Measurements from ENCODE around the gene CTBS.

DNA sequence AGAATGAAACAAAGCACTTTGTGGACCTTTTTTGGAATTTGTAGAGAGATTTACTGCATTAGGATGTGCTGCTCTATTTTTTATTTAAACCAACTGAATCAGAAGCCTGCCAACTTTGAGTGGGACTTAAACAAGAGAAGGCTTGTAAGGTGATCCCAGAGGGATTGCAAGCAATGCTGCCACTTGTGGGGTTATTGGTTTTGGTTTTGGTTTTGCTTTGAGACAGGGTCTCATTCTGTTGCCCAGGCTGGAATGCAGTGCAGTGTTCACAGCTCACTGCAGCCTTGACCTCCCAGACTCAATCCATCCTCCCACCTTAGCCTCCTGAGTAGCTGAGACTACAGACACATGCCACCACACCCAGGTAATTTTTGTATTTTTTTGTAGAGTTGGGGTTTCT is 35.6 kb downstream of the CTBS start:
- TF ChIP-seq, protein P1, sequence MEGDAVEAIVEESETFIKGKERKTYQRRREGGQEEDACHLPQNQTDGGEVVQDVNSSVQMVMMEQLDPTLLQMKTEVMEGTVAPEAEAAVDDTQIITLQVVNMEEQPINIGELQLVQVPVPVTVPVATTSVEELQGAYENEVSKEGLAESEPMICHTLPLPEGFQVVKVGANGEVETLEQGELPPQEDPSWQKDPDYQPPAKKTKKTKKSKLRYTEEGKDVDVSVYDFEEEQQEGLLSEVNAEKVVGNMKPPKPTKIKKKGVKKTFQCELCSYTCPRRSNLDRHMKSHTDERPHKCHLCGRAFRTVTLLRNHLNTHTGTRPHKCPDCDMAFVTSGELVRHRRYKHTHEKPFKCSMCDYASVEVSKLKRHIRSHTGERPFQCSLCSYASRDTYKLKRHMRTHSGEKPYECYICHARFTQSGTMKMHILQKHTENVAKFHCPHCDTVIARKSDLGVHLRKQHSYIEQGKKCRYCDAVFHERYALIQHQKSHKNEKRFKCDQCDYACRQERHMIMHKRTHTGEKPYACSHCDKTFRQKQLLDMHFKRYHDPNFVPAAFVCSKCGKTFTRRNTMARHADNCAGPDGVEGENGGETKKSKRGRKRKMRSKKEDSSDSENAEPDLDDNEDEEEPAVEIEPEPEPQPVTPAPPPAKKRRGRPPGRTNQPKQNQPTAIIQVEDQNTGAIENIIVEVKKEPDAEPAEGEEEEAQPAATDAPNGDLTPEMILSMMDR (conservative IDR thresholded peaks at IDR 0.05; ENCODE audit: low read depth, low read length): no peak
- TF ChIP-seq EZH2 (IDR thresholded peaks at IDR 0.05; ENCODE audit: low read length, unreplicated experiment): no peak

Measured in PC-3 (cell line).